GM19328 (cell line): ENCODE results near the gene RARG.
A peak's percentile ranks its signal among the peaks of the same experiment; 100 is the strongest.

Experiments
- ATAC-seq: cut with Tn5 transposase; IDR thresholded peaks from one replicate; pipeline ENCODE4 v1.9.1; 2021; ENCODE audit warnings: mild to moderate bottlenecking, moderate library complexity; ENCODE audit not compliant: unreplicated experiment

RARG gene

DNA sequence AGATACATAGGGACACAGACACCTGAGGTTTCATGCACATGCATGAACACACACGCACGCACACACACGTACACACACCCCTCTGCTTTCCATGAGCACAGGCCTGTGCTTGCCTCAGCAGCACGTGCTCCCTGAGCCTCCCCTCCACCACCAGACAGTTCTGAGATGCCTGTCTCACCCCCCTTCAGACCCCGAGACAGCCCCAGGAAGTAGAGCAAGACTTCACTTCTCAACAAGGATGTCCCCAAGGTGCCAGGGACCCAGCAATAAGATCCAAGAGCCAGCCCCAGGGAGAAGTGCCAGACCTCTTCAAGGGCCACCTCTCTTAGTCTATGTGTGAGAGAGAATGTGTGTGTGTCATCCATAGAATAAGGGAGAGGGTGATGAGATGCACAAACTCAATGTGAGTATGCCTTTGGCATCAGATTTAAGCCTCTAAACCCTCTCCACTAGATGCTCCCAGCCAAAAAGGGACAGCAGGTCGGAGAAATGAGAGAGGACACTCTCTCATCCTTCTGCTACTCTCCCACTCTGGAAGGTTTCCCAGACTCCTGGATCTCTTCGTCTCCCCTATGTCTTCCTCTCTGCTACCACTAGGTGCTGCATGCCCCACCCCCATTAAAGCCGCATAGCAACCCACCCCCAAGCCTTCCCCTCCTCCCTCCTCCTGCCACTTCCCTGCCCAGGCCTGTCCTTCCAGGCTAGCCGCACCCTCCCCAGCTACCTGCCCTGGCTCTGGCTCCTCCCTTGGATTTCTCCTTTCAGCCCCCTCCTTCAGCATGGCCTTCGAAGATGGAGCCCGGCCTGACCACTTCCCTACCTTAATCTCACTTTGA is 7.7 kb downstream of the RARG start:
- ATAC-seq = no peak

DNA sequence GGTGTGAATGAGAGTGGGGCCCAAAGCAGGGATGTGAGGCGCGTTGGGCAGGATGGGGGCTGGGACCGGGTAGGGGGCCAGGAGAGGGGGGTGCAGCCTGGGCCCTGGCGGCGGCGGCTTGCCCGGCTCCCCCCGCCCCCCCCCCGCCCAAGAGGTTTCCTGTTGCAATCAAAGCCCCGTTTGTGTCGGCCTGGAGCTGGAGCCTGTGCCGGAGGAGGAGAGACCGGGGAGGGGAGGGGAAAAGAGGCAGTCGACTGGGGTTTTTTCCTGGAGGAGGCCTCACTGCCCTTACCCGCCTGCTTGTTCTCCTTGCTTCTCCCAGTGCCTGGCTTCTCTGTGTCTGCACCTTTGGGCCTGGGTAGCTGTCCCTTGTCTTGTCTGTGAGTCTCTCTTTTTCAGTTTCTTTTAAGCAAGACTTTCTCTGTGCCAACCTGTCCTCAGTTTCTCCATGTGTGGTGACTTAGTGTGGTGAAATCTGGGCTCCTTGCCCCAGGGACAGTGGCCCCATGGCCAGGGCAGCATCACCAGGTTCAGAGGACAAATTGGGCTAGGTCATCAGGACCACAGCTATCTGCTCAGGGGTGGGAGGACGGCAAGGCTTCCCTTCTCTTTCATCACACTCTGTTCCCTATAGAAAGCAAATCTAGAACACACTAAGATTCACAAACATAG is 8.5 kb downstream of the RARG start:
- ATAC-seq = no peak

DNA sequence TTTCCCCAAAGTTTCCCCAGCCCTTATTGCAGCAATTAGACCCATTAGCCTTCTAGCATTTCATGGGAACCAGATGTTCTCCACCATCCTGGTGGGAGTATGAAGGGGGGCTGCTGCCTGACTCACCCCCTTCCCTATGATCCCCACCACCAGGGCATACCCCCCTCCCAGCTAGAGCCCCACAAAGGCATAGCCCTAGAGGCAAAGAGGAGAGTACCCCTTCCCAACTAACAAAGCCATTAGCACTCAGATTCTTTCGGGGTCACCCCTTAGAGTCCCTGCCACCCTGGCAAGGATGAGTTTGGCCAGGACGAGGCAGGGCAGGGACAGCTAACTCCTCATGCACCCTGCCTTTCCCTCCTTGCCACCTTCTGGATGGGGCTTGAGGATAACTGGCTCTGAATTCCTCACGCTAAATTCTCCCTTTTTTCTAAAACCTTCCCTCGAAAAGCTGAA is 9.2 kb downstream of the RARG start:
- ATAC-seq = no peak

GRCh38 chr12:53222170-53222721 is 9.8 kb downstream of the RARG start:
- no peak for ATAC-seq

GRCh38 chr12:53221203-53222080 is 10.6 kb downstream of the RARG start:
- ATAC-seq = no peak

- ATAC-seq = peak; percentile 37
Measured at GRCh38 chr12:53220694-53221202, 11.3 kb downstream of the RARG start.

DNA sequence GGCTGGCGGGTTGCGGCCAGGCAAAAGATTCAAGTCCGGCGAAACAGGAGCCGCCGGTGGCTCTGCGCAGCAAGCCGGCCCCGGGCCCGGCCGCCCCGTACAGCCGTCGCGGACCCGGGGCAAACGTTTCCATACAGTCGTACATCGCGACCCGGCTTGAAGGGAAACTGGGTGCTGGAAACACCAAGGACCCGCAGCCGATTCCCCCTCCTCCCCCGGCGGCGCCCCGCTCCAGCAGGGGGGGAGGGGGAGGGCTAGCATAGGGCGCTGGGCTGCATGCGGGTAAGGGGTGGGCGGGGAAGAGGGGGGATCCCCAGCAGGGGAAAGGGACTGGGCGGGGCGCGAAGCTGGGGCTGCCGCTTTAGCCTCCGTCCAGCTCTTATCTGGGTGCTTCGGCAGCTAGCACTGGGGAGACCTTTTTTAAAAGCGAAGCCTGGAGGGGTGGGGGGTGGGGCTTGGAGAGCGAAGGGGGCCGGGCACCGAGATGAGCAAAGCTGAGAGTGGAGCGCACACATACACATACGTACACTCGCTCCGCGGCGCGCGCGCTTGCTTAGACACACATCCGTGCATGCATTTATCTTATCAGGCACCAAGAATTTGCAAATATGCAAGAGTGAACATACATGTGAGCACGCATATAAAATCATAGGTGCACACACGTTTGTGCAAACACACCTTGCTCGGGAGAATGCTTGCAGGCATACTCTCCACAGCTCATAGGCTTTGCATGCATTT is 11.9 kb downstream of the RARG start:
- peak; percentile 30 for ATAC-seq

- ATAC-seq = peak; percentile 24
Measured at GRCh38 chr12:53219292-53219955, 12.6 kb downstream of the RARG start.

DNA sequence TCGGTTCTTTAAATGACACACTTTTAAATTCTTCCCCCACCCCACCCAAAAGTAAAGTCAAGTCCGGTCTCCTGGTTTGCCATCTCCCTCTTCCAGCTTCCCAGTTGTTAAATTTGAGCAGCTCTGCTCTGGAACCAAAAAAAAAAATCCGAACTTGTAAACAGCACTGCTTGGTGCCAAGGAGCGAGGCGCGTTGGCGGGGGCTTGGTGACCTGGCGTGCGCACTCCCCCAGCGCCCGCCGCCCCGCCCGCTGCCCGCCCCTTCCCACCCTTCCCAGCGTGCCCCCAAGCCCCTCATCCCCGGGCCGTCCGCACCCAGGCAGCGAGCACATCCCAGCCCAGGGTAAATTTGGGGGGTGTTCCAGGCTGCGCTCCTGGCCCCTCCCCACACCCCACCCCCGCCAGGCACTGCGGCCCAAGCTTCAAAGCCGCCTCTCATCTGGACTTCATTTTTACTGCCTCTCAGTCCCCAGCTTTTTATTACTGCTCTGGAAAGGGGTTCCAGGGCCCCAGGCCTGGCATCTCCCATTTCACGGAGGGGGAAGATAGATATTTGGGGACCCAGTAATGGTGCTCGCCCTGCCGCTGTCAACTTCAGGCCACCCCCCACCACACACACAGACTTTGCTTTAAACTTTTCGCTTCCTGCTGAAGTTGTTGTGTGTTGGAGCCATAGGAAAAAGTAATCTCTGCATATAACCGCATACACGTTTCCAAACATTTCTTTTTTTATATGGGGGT is 13.3 kb downstream of the RARG start:
- no peak for ATAC-seq

GRCh38 chr12:53217931-53218307 is 14.1 kb downstream of the RARG start:
- ATAC-seq = no peak

DNA sequence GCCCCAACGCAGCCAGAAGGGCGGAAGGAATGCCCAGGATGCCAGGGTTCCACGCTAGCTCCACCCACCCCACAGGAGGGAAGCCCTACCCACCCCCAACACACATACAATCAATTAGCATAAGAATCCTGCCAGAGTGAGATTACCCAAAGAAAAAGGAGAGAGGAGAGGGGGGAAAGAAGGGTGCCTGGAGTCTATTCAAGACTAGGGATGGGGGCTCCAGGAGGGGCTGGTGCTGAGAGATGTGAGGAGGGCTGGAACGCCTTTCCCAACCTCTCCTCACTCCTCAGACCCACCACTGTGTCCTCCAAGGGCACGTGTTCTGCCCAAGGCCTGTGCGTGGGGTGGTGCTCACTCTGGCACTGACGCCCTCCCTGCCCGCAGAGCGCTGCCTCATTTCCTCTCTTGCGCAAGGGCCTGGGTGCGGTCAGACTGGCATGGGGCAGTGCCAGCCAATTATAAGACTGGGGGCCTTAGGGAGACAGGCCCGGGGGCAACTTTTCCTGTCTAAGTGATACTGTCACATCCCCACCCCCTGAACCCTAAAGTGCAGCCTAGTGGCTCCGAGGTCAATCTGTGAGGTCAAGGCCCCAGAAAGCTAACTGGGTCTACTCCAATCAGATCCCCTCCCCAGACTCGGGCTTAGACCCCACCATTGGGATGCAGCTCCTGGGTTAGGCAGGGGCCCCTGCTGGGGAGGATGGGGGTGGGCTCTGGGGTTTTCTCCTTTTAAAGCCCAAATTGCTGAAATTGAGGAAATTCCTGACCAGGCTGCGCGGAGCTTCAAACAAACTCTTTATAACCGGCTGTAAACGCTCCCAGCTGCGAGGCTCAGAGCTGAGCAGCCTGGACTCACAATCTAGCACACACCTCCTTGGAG is 14.7 kb downstream of the RARG start:
- no peak for ATAC-seq

DNA sequence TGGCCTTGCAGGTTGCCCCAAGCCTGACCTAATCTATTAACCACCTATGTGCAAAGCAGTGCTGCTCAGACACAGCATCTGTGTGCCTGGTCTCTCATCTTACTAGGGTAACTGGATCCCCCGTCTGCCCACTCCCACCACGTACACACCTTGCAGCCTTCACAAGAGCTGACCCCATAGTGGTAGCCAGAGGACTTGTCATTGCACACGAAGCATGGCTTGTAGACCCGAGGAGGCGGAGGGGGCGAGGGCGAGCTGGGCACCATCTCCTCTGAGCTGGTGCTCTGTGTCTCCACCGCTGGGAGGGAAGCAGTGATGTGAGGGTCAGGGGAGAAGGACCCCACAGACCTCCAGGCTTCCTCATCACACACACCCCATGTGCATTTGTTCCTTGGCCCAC is 16.5 kb downstream of the RARG start:
- no peak for ATAC-seq

- ATAC-seq = no peak
Measured at GRCh38 chr12:53214687-53215455, 17.1 kb downstream of the RARG start.

GRCh38 chr12:53214221-53214620 is 17.8 kb downstream of the RARG start:
- ATAC-seq = no peak

DNA sequence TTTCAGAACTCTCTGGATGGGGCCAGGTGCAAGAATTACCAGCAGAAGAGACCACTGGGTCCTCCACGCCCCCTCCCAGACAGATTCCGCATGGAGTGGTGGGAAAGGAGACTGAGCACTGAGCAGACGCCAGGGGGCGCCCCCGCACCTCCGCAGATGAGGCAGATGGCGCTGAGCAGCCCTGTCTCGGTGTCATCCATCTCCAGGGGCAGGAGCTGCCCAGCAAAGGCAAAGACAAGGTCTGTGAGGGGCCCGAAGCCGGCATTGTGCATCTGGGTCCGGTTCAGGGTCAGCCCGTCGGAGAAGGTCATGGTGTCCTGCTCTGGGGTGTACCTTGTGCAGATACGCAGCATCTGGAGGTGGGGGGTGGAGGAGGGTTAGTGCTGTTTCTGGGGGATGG is 18.7 kb downstream of the RARG start:
- no peak for ATAC-seq

DNA sequence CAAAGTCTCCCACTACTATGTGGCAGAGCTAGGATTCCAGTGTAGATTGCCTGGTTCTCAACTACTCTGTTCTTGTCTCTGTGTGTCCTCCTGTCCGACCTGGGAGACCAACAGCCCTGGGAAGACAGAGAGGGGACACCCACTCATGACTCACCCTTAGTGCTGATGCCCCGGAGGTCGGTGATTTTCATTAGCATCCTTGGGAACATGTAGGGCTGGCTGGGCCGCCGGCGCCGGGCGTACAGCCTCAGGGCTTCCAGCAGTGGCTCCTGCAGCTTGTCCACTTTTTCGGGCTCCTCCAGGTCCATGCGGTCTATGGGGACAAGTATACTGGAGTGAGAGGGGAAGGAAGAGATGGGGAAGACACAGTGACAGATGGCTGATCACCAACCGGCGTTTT is 19.1 kb downstream of the RARG start:
- ATAC-seq = no peak
